Spleen (tissue), 11 donors: ENCODE data around the gene AFF1. TPM values are rescaled to one million over a fixed set of nuclear protein-coding genes. Genes with fewer than 3 reads are reported as not detected.

ENCODE experiments used
- DNase-seq: peaks from one replicate; pipeline ENCODE4 v3.0.0-alpha.2; 2020
- H3K27ac ChIP-seq, 8 donors: fragments of 200-600 bp; sonication (generic) in 7 of 8; 1 replicate in 4 of 8; 2 replicates in 4 of 8; pipeline versions ENCODE4 v1.5.0 to v1.8.0; 2016 to 2021; ENCODE audit warnings: inconsistent platforms in 4 of 8, mild to moderate bottlenecking in 4 of 8, moderate library complexity in 1 of 8
- H3K27me3 ChIP-seq, 7 donors: fragments of 200-600 bp; sonication (generic) in 6 of 7; replicated peaks in 1 of 7; 1 replicate in 4 of 7; 2 replicates in 3 of 7; pipeline versions ENCODE4 v1.5.0 to v1.8.0; 2016 to 2021; ENCODE audit warnings: inconsistent platforms in 3 of 7, mild to moderate bottlenecking in 1 of 7
- H3K36me3 ChIP-seq, 6 donors: fragments of 200-600 bp; sonication (generic) in 5 of 6; 1 replicate in 4 of 6; 2 replicates in 2 of 6; pipeline versions ENCODE4 v1.5.0 to v1.8.0; 2016 to 2021; ENCODE audit warnings: inconsistent platforms in 2 of 6
- H3K4me1 ChIP-seq, 6 donors: fragments of 200-600 bp; sonication (generic) in 5 of 6; 1 replicate in 3 of 6; 2 replicates in 3 of 6; pipeline versions ENCODE4 v1.5.0 to v1.8.0; 2016 to 2021; ENCODE audit warnings: inconsistent platforms in 3 of 6
- H3K4me3 ChIP-seq, 8 donors: fragments of 200-600 bp; sonication (generic) in 7 of 8; 1 replicate in 4 of 8; 2 replicates in 4 of 8; pipeline versions ENCODE4 v1.5.0 to v1.8.0; 2016 to 2021; ENCODE audit warnings: inconsistent platforms in 4 of 8, mild to moderate bottlenecking in 4 of 8, moderate library complexity in 2 of 8
- H3K9me3 ChIP-seq, 8 donors: fragments of 200-600 bp; sonication (generic) in 7 of 8; 1 replicate in 4 of 8; 2 replicates in 4 of 8; pipeline versions ENCODE4 v1.5.0 to v1.8.0; 2016 to 2021; ENCODE audit warnings: inconsistent platforms in 4 of 8
- POLR2A ChIP-seq, 3 donors: fragments of 450-650 bp; IDR thresholded peaks; one replicate each; pipeline ENCODE4 v1.5.1; 2017; ENCODE audit warnings: antibody characterized with exemption in 3 of 3, mild to moderate bottlenecking in 1 of 3
- POLR2AphosphoS5 ChIP-seq, 3 donors: sonication (generic); formaldehyde crosslinking; IDR thresholded peaks; one replicate each; pipeline ENCODE4 v1.5.1; 2017; ENCODE audit warnings: antibody characterized with exemption in 3 of 3
- WGBS, 5 donors: extraction: QIAGEN DNeasy Blood & Tissue Kit in 3 of 5; methylation state at CpG; one replicate each; pipeline versions ENCODE4 v1.1.5 to v1.1.7; 2013 to 2018; 5-methylcytosine and 5-hydroxymethylcytosine counted together
- intact Hi-C: fragments of 100-400 bp; cut with DNase I; formaldehyde crosslinking; loops from one replicate; pipeline ENCODE4 v1.15.0; 2023; ENCODE audit warnings: low total_unique reads
- polyA plus RNA-seq, 3 donors: library from polyadenylated mRNA; stranded (reverse); fragments of 200-250 nt; gene quantifications; one replicate each; pipeline ENCODE4 v1.2.1, GENCODE V29; 2013
- total RNA-seq, 7 donors: library from RNA; depleted of rRNA in 3 of 7; stranded (reverse); fragments of >200 nt in 3 of 7; fragmentation: NEBNext Ultra II Directional in 4 of 7; extraction: Animal tissue kit (Norgen Biotek cat#: 25700) in 4 of 7; gene quantifications; one replicate each; pipeline versions ENCODE4 v1.1.0 to v1.2.1, GENCODE V29; 2016 to 2021
- TF ChIP-seq, protein P1 (sequence below), 11 experiments: fragments of 200-600 bp in 7 of 11; fragments of 450-650 bp in 4 of 11; sonication (generic) in 4 of 11; IDR thresholded peaks in 8 of 11; conservative IDR thresholded peaks in 3 of 11; 1 replicate in 7 of 11; 2 replicates in 4 of 11; pipeline versions ENCODE4 v1.4.0 to v1.8.0; 2016 to 2021; ENCODE audit warnings: antibody characterized with exemption in 11 of 11, inconsistent platforms in 4 of 11, mild to moderate bottlenecking in 1 of 11
- donor health status: healthy with polysubstance abuse.
- donor health status: DM: no; HTN: no; CAD: no; lungs with moderate emphysema.
- donor health status: DM: no; HTN: no; CAD: no.
- donor health status: Bipolar disorder and iron deficiency.
- donor health status: healthy.
- donor health status: DM: no; HTN: no; CAD: no.
- donor health status: DM: yes; HTN: yes; CAD: no.

The AFF1 gene
- total and polyA plus RNA-seq, 10 donors = 4.4 to 119 (median 80.8) TPM

DNA sequence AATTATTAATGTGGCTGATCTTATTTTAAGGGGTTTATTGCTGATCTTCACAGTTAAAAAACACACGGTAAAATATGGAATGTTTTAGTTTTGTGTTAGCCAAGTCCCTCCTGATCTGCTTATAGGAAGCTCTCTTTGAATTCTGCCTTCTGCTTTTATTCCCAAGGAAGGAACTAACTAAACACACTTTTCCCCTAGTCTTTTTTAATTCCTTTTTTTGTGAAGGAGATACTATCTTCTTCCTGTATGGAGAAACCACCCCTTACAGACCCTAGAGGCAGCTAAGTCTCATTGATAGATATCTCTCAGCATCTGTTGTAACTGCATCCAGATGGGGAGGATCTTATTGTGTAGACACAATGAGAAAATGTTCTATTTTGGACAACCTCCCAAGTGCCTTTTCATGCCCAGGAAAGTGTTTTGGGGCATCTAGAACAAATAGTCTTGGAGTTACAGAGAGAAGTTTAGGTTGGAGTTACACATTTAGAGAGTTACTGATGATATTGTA lies 64.4 kb downstream of the AFF1 start:
- Histone ChIP-seq H3K9me3 (no peaks in the 10 kb centered on the region), H3K4me3 (no peak overlapping the region), H3K4me1 (peaks cover 13 to 63% (median 49%) of the 10 kb centered on the region in 6 donors), H3K36me3 (no peaks in the 10 kb centered on the region), H3K27ac (peak overlapping the region in 6 of 8 donors; percentile 0 to 69 (median 37)), H3K27me3 (no peaks in the 10 kb centered on the region)
- 37 to 59% (median 54%) methylated on average over 1 of the region's 1 CpG for WGBS, 5 donors
- TF ChIP-seq, protein P1, sequence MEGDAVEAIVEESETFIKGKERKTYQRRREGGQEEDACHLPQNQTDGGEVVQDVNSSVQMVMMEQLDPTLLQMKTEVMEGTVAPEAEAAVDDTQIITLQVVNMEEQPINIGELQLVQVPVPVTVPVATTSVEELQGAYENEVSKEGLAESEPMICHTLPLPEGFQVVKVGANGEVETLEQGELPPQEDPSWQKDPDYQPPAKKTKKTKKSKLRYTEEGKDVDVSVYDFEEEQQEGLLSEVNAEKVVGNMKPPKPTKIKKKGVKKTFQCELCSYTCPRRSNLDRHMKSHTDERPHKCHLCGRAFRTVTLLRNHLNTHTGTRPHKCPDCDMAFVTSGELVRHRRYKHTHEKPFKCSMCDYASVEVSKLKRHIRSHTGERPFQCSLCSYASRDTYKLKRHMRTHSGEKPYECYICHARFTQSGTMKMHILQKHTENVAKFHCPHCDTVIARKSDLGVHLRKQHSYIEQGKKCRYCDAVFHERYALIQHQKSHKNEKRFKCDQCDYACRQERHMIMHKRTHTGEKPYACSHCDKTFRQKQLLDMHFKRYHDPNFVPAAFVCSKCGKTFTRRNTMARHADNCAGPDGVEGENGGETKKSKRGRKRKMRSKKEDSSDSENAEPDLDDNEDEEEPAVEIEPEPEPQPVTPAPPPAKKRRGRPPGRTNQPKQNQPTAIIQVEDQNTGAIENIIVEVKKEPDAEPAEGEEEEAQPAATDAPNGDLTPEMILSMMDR (IDR thresholded peaks at IDR 0.05 in 8 of 11, conservative IDR thresholded peaks at IDR 0.05 in 3 of 11) = no peak
- TF ChIP-seq POLR2A (IDR thresholded peaks at IDR 0.05) (no peak), POLR2AphosphoS5 (IDR thresholded peaks at IDR 0.05) (no peak)
- no peak for DNase-seq
- intact Hi-C loops = no loop called here

DNA sequence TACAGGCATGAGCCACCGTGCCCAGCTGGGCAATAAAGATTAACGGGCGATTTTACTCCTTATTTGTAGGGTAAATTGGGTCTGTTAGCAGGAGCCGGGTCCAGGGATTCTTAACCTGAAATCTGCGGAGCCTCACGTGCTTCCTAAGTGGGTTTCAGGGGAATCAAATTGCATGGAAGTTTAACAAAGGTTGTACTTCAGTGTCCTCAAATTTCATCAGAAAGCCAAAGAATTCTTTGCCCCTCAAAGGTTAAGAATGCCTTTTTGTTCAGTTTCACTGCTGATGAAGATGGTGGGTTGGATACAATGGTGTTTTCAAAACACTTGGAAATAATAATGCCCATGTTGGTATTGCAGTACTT lies 67.9 kb downstream of the AFF1 start:
- 94 to 100% (median 96%) methylated on average over 6 of the region's 6 CpGs for WGBS, 5 donors
- TF ChIP-seq, protein P1 (IDR thresholded peaks at IDR 0.05 in 8 of 11, conservative IDR thresholded peaks at IDR 0.05 in 3 of 11) = no peak
- TF ChIP-seq POLR2A (IDR thresholded peaks at IDR 0.05) = no peak
- TF ChIP-seq POLR2AphosphoS5 (IDR thresholded peaks at IDR 0.05) = no peak
- Histone ChIP-seq H3K4me3 (no peak overlapping the region), H3K9me3 (no peaks in the 10 kb centered on the region), H3K36me3 (no peaks in the 10 kb centered on the region), H3K4me1 (peaks cover 24 to 67% (median 48%) of the 10 kb centered on the region in 6 donors), H3K27ac (no peak overlapping the region), H3K27me3 (no peaks in the 10 kb centered on the region)
- DNase-seq = no peak
- intact Hi-C loops = no loop called here

GRCh38 chr4:87003266-87003665 lies 68.5 kb downstream of the AFF1 start:
- 89 to 97% (median 91%) methylated on average over 2 of the region's 2 CpGs for WGBS, 5 donors
- Histone ChIP-seq H3K4me3 (no peak overlapping the region), H3K27ac (no peak overlapping the region), H3K27me3 (no peaks in the 10 kb centered on the region), H3K36me3 (no peaks in the 10 kb centered on the region), H3K4me1 (peaks cover 24 to 67% (median 49%) of the 10 kb centered on the region in 6 donors), H3K9me3 (no peaks in the 10 kb centered on the region)
- no peak for DNase-seq
- intact Hi-C loops = no loop called here
- TF ChIP-seq POLR2AphosphoS5 (IDR thresholded peaks at IDR 0.05) (no peak), POLR2A (IDR thresholded peaks at IDR 0.05) (no peak)
- TF ChIP-seq, protein P1 (IDR thresholded peaks at IDR 0.05 in 8 of 11, conservative IDR thresholded peaks at IDR 0.05 in 3 of 11) = no peak

DNA sequence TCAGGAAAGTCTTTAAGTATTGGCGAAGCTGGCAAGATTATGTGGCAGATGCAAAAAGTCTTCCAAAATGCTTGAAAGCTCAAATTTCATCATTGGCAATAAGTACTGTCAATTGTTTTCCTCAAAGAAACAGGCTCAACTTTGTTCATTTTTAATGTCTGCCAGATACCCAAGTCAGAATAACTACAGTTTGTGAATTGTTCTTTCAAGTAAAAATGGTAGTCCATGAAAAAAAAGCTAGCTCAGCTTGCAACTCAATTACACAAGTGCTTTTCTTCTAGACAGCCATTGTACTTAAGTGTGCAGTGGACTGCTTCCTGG lies 70.5 kb downstream of the AFF1 start:
- H3K4me3 ChIP-seq = peak overlapping the region in 4 of 8 donors; percentile 64 to 82 (median 68)
- TF ChIP-seq POLR2A (IDR thresholded peaks at IDR 0.05) (no peak), POLR2AphosphoS5 (IDR thresholded peaks at IDR 0.05) (no peak)
- TF ChIP-seq, protein P1 (IDR thresholded peaks at IDR 0.05 in 8 of 11, conservative IDR thresholded peaks at IDR 0.05 in 3 of 11) = no peak
- intact Hi-C loops = loop anchor here (5.0 kb wide), 1 partner anchor 68 kb away; the partner anchor contains the start of gene AFF1
- peak overlapping the region; percentile 94 to 99 (median 98) for H3K27ac ChIP-seq
- DNase-seq = no peak
- H3K27me3 ChIP-seq = no peaks in the 10 kb centered on the region
- H3K9me3 ChIP-seq = no peaks in the 10 kb centered on the region
- H3K4me1 ChIP-seq = peaks cover 34 to 67% (median 51%) of the 10 kb centered on the region in 6 donors
- WGBS, 5 donors = 75 to 89% (median 79%) methylated on average over 1 of the region's 1 CpG
- no peaks in the 10 kb centered on the region for H3K36me3 ChIP-seq
